IPS-18a (cell line): ENCODE measurements around the gene GRWD1.

Experiments used
- H3K27ac ChIP-seq: one replicate; pipeline ENCODE4 v1.5.1; 2013; ENCODE audit warnings: low read length
- H3K27me3 ChIP-seq: one replicate; pipeline ENCODE4 v1.6.1; 2013; ENCODE audit warnings: mild to moderate bottlenecking, low read length; ENCODE audit not compliant: control insufficient read depth, insufficient read depth
- H3K36me3 ChIP-seq: one replicate; pipeline ENCODE4 v1.6.1; 2013; ENCODE audit warnings: low read depth, low read length; ENCODE audit not compliant: control insufficient read depth
- H3K4me1 ChIP-seq: one replicate; pipeline ENCODE4 v1.6.1; 2013; ENCODE audit warnings: low read depth, low read length; ENCODE audit not compliant: control insufficient read depth
- H3K4me3 ChIP-seq: one replicate; pipeline ENCODE4 v1.5.1; 2013; ENCODE audit warnings: low read length
- H3K9ac ChIP-seq: one replicate; pipeline ENCODE4 v1.6.1; 2013; ENCODE audit warnings: mild to moderate bottlenecking, low read length, moderate library complexity
- H3K9me3 ChIP-seq: one replicate; pipeline ENCODE4 v1.6.1; 2013; ENCODE audit warnings: low read depth, low read length; ENCODE audit not compliant: control insufficient read depth

GRWD1 gene

DNA sequence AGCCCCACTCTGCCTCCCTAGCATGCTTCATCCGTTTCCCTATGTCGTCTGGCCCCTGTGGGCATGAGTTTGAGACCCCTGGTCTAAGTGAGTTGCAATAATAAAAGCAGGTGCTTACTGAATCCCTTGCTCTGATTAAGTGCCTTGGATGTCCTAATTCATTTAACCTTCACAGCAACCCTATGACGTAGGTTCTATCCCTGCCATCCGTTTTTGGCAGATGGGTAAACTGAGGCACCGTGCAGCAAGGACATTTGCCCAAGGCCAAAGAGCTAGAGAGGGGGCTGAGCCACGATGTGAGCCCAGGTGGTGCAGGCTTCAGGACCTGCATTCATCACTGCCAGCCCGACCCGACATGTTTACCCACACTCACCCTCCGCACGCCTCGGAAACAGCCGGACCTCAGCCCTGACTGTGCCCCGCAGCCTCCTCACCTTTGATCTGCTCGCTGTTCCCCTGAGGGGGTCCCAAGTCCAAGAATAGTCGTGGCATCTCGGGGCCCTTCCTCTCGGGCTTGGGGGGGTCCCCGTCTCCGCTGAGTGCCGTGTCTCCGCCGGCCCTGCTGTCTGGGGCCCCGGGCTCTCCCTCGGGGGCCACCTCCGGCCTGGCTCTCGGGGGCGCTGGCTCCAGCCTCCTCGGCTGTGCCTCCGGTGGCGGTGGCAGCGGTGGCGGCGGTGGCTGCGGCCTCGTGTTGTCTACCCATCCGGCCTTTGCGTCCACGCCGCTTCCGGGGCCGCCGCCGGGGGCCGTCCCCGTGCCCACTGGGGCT, 51.4 kb downstream of the GRWD1 start:
- Histone ChIP-seq H3K36me3 (no peaks in the 10 kb centered on the region), H3K9ac (no peak overlapping the region), H3K27ac (no peak overlapping the region), H3K9me3 (no peaks in the 10 kb centered on the region), H3K4me3 (no peak overlapping the region), H3K27me3 (peaks cover 9% of the 10 kb centered on the region), H3K4me1 (peaks cover 4% of the 10 kb centered on the region)

DNA sequence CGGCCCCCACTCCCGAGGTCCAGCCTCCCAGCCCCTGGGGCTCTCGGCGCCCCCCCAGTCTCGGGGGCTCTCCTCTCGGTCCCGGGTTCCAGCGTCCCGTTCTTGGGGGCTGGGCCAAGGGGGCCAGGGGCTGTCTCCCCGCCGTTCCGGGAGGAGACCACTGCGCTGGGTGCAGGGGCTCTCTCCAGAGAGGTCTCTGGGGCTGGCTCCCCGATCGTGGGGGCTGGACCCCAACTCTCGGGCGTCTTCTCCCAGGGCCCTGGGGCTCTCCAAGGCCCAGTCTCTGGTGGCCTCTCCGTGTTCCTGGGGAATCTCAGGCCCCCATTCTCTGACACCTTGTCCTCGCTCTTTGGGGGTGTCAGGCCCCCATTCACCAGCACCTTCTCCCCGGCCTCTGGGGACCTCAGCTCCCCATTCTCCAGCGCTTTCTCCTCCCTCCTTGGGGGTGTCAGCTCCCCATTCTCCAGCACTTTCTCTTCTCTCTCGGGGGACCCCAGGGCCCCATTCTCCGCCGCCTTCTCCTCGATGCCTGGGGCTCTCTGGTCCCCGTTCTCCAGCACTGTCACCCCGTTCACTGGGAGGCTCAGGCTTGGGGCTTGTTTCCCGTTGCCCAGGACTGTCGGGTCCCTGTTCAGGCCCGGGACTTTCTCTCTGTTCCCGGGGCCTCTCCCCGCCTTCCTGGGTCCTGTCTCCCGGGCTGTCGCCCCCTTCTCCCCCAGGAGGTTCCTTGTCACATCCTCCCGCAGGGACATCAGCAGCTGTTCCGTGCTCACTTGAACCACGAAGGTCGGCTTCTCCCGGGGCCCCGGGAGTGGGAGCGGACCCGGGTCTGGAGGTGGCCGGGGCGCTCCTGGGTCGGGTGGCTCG, 52.2 kb downstream of the GRWD1 start:
- Histone ChIP-seq H3K27me3 (peaks cover 9% of the 10 kb centered on the region), H3K9me3 (no peaks in the 10 kb centered on the region), H3K36me3 (no peaks in the 10 kb centered on the region), H3K4me3 (no peak overlapping the region), H3K9ac (no peak overlapping the region), H3K4me1 (no peaks in the 10 kb centered on the region), H3K27ac (no peak overlapping the region)

DNA sequence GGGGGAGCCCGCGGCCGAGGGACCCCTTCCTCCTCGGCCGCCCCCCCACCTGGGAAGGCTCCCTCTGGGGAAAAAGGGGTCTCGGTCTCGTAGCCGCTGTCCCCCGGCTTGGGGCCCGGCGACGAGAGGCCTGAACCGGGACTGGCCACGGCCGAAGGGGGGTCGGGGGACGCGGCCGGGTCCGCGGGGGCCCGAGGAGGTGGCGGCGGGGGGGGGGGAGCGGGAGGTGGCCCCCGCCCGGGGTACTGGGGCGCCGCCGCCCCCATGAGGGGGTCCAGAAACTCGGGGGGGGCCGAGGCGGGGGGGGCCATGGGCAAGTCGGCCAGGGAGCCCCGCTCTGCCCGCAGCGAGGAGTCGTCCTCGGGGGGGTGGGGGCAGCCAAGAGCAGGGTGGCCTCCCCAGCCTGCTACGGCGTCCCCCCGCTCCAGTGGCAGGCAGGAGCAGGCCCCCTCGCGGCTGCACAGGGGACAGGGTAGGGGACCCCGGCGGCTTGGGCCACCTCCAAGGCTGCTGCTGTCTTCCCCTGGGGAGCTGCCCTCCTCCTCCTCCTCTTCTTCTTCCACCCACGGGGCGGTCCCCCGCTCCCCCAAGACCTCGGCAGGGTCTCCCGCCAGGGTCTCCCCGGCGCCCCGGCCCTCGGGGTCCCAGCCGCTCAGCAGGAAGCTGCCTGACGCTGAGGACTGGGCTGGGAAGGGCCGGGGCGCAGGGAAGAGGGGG, 53.0 kb downstream of the GRWD1 start:
- H3K27ac ChIP-seq, result no peak overlapping the region
- H3K4me1 ChIP-seq, result no peaks in the 10 kb centered on the region
- H3K9ac ChIP-seq, result no peak overlapping the region
- no peaks in the 10 kb centered on the region for H3K9me3 ChIP-seq
- H3K36me3 ChIP-seq, result no peaks in the 10 kb centered on the region
- no peak overlapping the region for H3K4me3 ChIP-seq
- peaks cover 9% of the 10 kb centered on the region for H3K27me3 ChIP-seq

DNA sequence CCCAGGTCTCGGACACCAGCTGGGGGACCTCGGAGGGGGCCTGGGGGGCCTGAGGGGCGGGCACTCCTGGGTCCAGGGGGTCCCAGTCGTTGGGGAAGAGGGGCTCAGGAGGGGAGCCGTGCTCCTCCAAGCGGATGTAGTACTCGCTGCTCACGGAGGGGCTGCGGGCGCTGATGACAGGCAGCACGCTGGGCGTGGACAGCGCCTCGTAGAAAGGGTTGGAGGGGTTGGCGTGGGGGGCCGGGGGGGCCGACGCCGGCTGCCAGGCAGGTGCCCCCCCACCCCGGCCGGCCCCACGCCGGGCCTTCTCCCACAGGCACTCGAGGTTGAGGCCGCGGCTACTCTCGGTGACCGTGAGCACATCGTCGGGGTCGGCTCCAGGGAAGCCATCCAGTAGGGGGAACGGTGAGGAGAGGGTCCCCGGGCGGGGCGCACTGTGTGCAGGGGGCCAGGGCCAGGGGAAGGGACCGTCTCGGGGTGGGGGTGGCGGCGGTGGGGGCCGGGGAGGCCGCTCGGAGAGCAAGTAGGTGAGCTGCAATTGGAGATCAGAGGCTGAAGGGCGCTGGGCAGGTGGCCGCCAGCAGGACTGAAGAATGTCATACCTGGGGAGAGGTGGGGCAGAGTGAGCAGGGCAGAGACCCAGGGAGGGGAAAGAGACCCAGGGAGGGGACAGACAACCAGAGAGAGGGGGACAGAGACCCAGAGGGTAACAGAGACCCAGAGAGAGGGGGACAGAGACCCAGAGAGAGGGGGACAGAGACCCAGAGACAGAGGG, 53.7 kb downstream of the GRWD1 start:
- Histone ChIP-seq H3K27ac (no peak overlapping the region), H3K36me3 (no peaks in the 10 kb centered on the region), H3K4me3 (no peak overlapping the region), H3K9ac (no peak overlapping the region), H3K9me3 (no peaks in the 10 kb centered on the region), H3K4me1 (no peaks in the 10 kb centered on the region), H3K27me3 (peaks cover 3% of the 10 kb centered on the region)

DNA sequence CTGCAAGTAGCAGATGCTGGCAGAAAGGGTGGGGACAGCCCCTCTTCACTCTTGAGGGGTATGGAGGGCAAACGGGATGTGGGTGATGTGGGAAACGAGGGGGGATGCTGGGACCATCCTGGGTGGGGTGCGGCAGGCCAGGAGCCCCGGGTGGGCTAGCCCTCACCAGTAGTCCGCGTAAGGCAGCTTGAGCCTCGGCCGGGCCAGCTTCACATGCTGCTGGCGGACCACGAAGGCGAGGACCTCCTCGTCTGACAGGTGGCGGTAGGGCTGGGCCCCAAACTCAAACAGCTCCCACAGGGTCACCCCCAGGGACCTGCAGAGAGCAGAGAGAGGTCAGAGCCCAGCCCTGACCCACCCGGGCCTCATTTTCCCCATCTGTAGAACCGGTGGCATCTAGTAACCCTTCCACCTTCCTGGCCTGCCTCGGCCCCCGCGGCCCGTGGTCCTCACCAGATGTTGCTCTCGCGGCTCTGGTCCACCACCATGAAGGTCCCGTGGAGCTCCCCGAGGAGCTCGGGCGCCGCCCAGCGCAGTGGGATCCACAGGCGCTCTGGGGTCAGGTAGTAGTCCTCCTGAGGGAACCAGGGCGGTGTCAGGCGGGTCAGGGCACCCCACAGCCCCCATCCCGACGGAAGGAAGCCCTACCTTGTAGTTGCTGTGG, 55.2 kb downstream of the GRWD1 start:
- Histone ChIP-seq H3K4me1 (no peaks in the 10 kb centered on the region), H3K9ac (no peak overlapping the region), H3K9me3 (no peaks in the 10 kb centered on the region), H3K4me3 (peak overlapping the region; percentile 60), H3K36me3 (no peaks in the 10 kb centered on the region), H3K27me3 (no peaks in the 10 kb centered on the region), H3K27ac (no peak overlapping the region)

DNA sequence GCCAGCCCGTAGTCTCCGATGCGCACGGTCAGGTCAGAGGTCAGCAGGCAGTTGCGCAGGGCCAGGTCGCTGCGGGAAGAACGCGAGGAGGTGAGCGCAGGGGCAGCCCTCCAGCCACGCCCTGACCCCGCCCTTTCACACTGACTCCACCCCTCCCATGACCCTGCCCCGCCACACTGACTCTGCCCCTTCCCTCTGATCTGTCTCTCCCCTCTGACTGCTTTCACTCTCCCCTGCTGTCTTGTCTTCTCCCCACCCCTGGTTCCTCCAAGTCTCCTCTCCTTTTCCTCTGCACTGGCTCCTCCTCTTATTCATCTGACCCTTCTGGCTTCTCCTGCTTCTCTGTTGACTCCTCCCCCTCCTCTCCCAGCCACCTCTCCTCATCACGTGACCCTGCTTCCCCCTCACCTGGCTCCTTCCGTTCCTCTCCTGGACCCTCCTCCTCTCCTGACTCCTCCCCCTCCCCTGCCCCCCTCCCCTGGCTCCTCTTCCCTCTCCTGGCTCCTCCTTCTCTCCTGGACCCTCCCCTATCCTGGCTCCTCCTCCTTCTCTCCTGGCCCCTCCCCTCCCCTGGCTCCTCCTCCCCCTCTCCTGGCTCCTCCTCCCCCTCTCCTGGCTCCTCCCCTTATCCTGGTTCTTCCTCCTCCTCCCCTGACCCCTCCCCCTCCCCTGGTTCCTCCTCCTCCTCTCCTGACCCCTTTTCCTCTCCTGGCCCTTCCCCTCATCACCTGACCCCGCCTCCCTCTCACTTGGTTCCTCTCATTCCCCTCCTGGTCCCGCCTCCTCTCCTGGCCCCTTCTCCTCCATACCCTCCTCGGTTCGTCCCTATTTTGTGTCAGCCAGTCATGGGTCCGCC, 55.9 kb downstream of the GRWD1 start:
- Histone ChIP-seq H3K36me3 (no peaks in the 10 kb centered on the region), H3K9me3 (no peaks in the 10 kb centered on the region), H3K4me3 (peak overlapping the region; percentile 60), H3K27ac (no peak overlapping the region), H3K27me3 (no peaks in the 10 kb centered on the region), H3K9ac (no peak overlapping the region), H3K4me1 (no peaks in the 10 kb centered on the region)

DNA sequence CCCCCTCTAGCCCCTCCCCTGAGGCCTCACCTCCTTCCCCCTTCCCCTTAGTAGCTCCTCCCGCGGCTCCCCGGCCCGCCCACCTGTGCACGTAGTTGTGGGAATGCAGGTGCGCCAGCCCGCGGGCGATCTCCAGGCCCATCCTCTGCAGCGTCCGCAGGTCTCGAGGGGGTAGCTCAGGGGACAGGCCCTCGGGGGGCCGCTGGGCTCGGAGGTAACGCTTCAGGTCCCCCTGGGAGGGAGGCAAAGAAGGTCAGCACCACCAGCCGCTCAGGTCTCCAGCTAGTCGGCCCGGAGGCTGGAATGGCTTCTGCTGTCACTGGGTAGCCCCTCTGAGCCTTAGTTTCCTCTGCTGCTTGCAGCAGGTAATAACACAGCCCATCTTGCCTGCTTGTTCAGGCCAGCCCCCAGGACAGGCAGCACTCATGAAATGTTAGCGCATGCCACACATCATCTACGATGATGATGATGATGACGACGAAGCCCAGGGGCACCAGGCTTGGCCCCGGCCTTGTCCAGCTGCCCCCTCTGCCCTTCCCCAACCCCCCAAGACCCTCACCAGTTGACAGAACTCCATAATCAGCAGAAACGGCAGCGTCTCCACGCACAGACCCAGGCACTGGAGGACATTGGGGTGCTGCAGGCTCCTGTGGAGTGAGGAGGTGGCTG, 56.7 kb downstream of the GRWD1 start:
- no peaks in the 10 kb centered on the region for H3K9me3 ChIP-seq
- H3K4me1 ChIP-seq, result no peaks in the 10 kb centered on the region
- no peak overlapping the region for H3K9ac ChIP-seq
- H3K4me3 ChIP-seq, result peak overlapping the region; percentile 58
- H3K27ac ChIP-seq, result no peak overlapping the region
- H3K27me3 ChIP-seq, result no peaks in the 10 kb centered on the region
- no peaks in the 10 kb centered on the region for H3K36me3 ChIP-seq

DNA sequence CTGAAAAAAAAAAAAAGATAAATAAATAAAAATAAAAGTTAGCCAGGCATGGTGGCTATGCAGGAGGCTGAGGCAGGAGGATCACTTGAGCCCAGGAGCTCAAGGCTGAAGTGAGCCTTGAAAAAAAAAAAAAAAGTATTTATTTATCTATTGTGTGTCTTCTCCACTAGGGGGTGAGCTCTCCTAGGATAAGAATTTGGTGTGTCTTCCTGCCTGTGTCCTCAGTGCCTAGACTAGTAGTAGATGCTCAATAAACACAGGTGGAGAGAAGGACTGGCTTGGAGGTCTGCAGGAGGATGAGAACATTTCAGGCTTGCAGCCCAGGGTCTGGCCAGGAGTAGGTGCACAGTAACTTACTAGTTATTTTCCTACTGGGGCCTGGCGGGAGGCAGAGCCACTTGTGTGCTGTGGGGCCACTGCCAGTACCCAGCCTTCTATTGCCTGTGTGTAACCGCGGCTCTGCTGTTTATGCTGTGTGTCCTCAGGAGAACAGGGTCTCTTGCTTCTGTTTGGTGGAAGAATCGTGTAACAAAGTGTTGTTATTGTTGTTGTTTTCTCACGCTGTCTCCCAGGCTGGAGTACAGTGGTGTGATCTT, 60.5 kb downstream of the GRWD1 start:
- H3K36me3 ChIP-seq, result no peaks in the 10 kb centered on the region
- H3K9ac ChIP-seq, result no peak overlapping the region
- H3K27me3 ChIP-seq, result peaks cover 4% of the 10 kb centered on the region
- H3K9me3 ChIP-seq, result no peaks in the 10 kb centered on the region
- H3K27ac ChIP-seq, result no peak overlapping the region
- no peak overlapping the region for H3K4me3 ChIP-seq
- H3K4me1 ChIP-seq, result no peaks in the 10 kb centered on the region
